Small intestine (tissue), 7 donors: Measurements from ENCODE around the gene CD69. TPM values are rescaled to one million over a fixed set of nuclear protein-coding genes. Genes with fewer than 3 reads are reported as not detected.

Experiments used
- DNase-seq, 2 donors: peaks; one replicate each; pipeline versions ENCODE4 v3.0.0 to v3.0.0-alpha.2; 2013
- FAIRE-seq: peaks from 2 replicates; lab custom pipeline; 2012; peaks lifted over from hg19 to GRCh38; lab: Jason Lieb, UNC
- H3K27ac ChIP-seq, 3 donors: one replicate each; pipeline ENCODE4 v1.5.1; 2013; ENCODE audit warnings: low read length in 2 of 3, mild to moderate bottlenecking in 2 of 3, control low read depth in 1 of 3, inconsistent platforms in 1 of 3, low read depth in 1 of 3, moderate library complexity in 1 of 3
- H3K27me3 ChIP-seq, 3 donors: one replicate each; pipeline ENCODE4 v1.6.1; 2013; ENCODE audit warnings: low read length in 3 of 3, inconsistent platforms in 1 of 3; ENCODE audit not compliant: control insufficient read depth in 3 of 3, insufficient read depth in 3 of 3
- H3K36me3 ChIP-seq, 3 donors: one replicate each; pipeline ENCODE4 v1.6.1; 2013; ENCODE audit warnings: low read length in 3 of 3, inconsistent platforms in 1 of 3, low read depth in 1 of 3, mild to moderate bottlenecking in 1 of 3, moderate library complexity in 1 of 3; ENCODE audit not compliant: control insufficient read depth in 3 of 3, insufficient read depth in 2 of 3
- H3K4me1 ChIP-seq, 3 donors: one replicate each; pipeline ENCODE4 v1.6.1; 2013; ENCODE audit warnings: low read length in 2 of 3, inconsistent platforms in 1 of 3, low read depth in 1 of 3, mild to moderate bottlenecking in 1 of 3, moderate library complexity in 1 of 3; ENCODE audit not compliant: control insufficient read depth in 3 of 3, insufficient read depth in 2 of 3
- H3K4me3 ChIP-seq, 3 donors: one replicate each; pipeline ENCODE4 v1.5.1; 2013; ENCODE audit warnings: low read length in 3 of 3, control low read depth in 1 of 3, inconsistent platforms in 1 of 3, low read depth in 1 of 3, mild to moderate bottlenecking in 1 of 3, moderate library complexity in 1 of 3
- H3K9me3 ChIP-seq, 2 donors: one replicate each; pipeline ENCODE4 v1.6.1; 2013; ENCODE audit warnings: low read depth in 1 of 2, low read length in 1 of 2; ENCODE audit not compliant: control insufficient read depth in 2 of 2, insufficient read depth in 1 of 2
- WGBS, 3 donors: extraction: QIAGEN DNeasy Blood & Tissue Kit; methylation state at CpG; one replicate each; pipeline ENCODE4 v1.1.7; 2013; 5-methylcytosine and 5-hydroxymethylcytosine counted together
- polyA plus RNA-seq, 4 donors: library from polyadenylated mRNA; stranded (reverse) in 3 of 4; unstranded in 1 of 4; fragments of 200-250 nt in 3 of 4; fragments of 120-200 nt in 1 of 4; gene quantifications; one replicate each; pipeline versions ENCODE4 v1.2.1 to v1.2.3, GENCODE V29; 2013
- donor health status: healthy with polysubstance abuse.
- donor health status: control.
- donor health status: control.
- donor health status: Bipolar disorder and iron deficiency.
- donor health status: healthy.

The CD69 gene
- polyA plus RNA-seq, 4 donors: 1.8 to 7.1 (median 5.1) TPM

DNA sequence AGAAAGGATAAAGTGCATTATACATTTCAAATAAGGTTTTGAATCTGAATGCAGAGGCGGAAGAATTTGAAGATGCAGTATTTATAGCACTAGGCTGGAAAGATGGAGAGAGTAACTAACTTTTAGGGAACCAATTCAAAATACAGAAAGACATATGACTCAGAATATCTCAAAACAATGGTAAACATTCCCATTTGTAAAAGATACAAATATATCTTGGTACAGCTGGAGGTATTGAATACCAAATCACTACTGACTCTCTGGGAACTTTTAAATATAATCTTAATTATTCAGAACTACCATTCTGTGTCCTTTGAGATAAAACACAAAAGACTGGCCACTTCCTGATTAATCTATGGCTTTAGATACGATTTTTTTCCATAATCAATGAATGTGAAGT lies 5.1 kb downstream of the CD69 start:
- no peaks in the 10 kb centered on the region for H3K4me1 ChIP-seq
- no peak overlapping the region for H3K4me3 ChIP-seq
- DNase-seq (no peak), FAIRE-seq (no peak)
- H3K27me3 ChIP-seq: no peaks in the 10 kb centered on the region
- H3K9me3 ChIP-seq: no peaks in the 10 kb centered on the region
- H3K27ac ChIP-seq: no peak overlapping the region
- 51 to 63% (median 53%) methylated on average over 2 of the region's 2 CpGs for WGBS, 3 donors
- H3K36me3 ChIP-seq: no peaks in the 10 kb centered on the region

DNA sequence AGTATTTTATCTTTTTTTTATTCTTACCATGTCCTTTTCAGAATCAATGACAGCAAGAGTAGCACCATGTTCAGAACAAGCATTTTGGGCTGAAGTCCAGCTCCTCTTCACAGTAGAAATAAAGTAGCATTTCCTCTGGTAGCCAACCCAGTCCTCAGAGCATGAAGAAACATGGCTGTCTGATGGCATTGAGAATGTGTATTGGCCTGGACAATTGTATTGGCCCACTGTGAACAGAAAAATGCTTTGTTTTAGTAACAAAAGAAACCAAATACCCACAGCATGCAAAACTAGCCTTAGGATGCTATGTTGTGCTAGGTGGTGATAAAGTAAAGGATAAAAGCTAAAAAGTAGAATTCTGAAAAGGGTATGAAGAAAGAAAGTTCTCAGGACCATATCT lies 5.7 kb downstream of the CD69 start:
- no peak overlapping the region for H3K27ac ChIP-seq
- no peak overlapping the region for H3K4me3 ChIP-seq
- no peaks in the 10 kb centered on the region for H3K36me3 ChIP-seq
- no peak for FAIRE-seq
- DNase-seq: no peak
- H3K27me3 ChIP-seq: no peaks in the 10 kb centered on the region
- H3K4me1 ChIP-seq: no peaks in the 10 kb centered on the region
- H3K9me3 ChIP-seq: no peaks in the 10 kb centered on the region

DNA sequence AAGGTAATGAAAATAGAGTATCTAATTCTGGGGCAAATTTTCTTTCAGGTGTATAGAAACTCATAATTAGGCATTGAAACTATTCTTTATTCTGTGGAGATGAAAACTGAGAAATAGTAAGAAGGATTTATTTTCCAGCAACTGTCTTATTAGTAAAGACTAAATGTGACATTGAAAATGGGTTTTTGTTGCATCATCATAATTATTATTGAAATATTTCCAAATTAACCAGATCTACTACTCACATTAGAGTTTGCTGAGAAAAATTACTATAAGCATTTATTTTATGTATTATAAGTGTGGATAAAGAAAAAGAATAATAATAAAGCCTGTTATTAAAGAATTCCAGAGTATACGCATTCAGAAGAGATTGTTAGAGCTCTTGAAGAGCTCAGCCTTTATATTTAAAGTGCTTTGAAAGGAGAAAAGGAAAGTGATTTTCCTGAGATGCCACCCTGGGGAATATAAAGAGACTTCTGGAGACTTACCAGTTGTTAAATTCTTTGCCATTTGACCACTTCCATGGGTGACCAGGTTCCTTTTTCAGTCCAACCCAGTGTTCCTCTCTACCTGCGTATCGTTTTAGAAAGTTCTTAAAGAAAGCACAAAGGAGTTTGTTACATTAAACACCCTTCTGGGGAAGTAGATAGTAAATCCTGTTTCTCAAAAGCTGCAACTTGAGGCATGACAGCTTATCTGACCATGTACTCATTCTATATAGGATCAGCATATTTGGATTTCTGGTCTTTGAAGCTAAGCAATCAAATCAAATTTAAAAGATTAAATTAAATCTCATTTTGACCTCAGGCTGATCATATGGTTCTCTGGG lies 6.4 kb downstream of the CD69 start:
- H3K27ac ChIP-seq: no peak overlapping the region
- DNase-seq: no peak
- no peak overlapping the region for H3K4me3 ChIP-seq
- no peaks in the 10 kb centered on the region for H3K9me3 ChIP-seq
- WGBS, 3 donors: 80 to 93% (median 86%) methylated on average over 3 of the region's 3 CpGs
- peak; percentile 68 for FAIRE-seq
- H3K36me3 ChIP-seq: no peaks in the 10 kb centered on the region
- H3K27me3 ChIP-seq: no peaks in the 10 kb centered on the region
- H3K4me1 ChIP-seq: no peaks in the 10 kb centered on the region

DNA sequence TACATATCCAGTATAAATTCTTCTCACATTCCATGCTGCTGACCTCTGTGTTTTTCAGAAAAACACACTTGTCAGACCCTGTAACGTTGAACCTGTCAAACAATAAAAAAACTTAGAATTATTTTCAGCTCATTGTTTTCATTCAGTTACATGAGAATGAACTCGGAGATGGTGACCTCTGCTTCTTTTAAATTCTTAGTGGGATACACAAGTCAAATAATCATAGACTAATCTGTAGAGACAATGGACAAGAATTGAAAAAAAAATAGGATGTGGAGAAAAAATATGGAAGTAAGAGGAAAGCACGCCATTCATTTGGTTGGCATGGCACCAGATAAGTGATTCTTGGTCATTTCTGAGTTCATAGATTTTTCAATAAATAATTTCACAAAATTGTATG lies 7.2 kb downstream of the CD69 start:
- no peak overlapping the region for H3K27ac ChIP-seq
- no peaks in the 10 kb centered on the region for H3K36me3 ChIP-seq
- no peak for FAIRE-seq
- 67 to 72% (median 71%) methylated on average over 3 of the region's 3 CpGs for WGBS, 3 donors
- no peaks in the 10 kb centered on the region for H3K4me1 ChIP-seq
- DNase-seq: no peak
- H3K9me3 ChIP-seq: no peaks in the 10 kb centered on the region
- H3K4me3 ChIP-seq: no peak overlapping the region
- peaks cover 0 to 3% (median 0%) of the 10 kb centered on the region in 3 donors for H3K27me3 ChIP-seq

DNA sequence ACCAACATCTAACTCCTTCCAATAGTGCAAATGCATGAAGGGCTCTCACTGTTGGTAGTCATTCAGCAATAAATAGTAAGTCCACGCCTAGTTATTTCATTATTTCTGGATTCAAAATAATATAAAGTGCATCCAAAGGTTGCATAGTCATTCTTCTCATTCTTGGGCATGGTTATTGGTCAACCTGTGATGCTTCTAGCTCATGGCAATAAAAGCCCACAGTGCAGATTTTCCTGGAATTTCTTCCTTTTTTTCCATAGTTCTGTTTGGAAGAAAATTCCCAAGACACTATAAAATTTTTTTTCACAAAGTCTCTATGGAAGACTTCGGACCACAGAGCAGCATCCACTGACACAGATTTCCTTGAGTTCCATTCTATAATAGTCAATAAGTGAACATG lies 7.6 kb downstream of the CD69 start:
- WGBS, 3 donors: 45 to 66% (median 62%) methylated on average over 2 of the region's 2 CpGs
- peak overlapping the region in 1 of 3 donors; percentile 20 for H3K27ac ChIP-seq
- peaks cover 0 to 3% (median 0%) of the 10 kb centered on the region in 3 donors for H3K27me3 ChIP-seq
- no peak for FAIRE-seq
- DNase-seq: no peak
- H3K36me3 ChIP-seq: no peaks in the 10 kb centered on the region
- no peaks in the 10 kb centered on the region for H3K4me1 ChIP-seq
- no peak overlapping the region for H3K4me3 ChIP-seq
- no peaks in the 10 kb centered on the region for H3K9me3 ChIP-seq

DNA sequence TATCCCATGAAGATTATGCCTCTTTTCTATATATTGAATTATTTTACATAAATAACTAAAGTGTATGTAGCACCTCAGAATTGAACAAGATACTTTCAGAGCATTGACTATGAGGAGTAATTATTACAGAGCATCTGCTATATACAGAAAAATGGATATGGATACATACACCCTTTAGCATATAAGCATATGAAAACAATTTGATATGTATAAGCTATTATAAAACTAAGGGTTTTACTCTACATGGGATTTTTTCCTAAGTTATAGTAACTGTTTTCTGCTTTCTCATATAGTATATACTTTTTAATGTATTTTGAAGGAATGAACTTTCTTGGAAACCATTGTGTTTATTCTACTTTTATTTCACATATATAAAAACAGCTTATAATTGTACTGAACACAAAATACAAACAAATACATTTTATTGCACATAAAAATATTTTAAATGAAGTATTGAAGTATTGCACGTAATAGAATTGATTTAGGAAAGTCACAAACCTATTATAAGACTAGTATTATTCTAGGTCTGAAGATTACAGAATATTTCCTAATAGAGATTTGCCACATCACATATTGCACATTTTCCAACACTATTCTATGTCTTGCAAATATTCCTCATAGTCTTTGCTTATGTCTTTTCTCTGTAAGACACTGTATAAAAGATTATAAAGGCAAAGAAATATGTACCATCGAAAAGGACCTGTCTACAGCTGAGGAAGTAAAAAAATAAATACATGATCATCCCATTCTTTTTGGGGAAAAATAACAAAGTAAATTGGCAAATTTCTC lies 8.4 kb downstream of the CD69 start:
- no peaks in the 10 kb centered on the region for H3K9me3 ChIP-seq
- no peaks in the 10 kb centered on the region for H3K36me3 ChIP-seq
- DNase-seq: no peak
- FAIRE-seq: no peak
- no peaks in the 10 kb centered on the region for H3K4me1 ChIP-seq
- WGBS, 3 donors: 92 to 98% (median 94%) methylated on average over 2 of the region's 2 CpGs
- peaks cover 0 to 3% (median 0%) of the 10 kb centered on the region in 3 donors for H3K27me3 ChIP-seq
- H3K4me3 ChIP-seq: no peak overlapping the region
- no peak overlapping the region for H3K27ac ChIP-seq

DNA sequence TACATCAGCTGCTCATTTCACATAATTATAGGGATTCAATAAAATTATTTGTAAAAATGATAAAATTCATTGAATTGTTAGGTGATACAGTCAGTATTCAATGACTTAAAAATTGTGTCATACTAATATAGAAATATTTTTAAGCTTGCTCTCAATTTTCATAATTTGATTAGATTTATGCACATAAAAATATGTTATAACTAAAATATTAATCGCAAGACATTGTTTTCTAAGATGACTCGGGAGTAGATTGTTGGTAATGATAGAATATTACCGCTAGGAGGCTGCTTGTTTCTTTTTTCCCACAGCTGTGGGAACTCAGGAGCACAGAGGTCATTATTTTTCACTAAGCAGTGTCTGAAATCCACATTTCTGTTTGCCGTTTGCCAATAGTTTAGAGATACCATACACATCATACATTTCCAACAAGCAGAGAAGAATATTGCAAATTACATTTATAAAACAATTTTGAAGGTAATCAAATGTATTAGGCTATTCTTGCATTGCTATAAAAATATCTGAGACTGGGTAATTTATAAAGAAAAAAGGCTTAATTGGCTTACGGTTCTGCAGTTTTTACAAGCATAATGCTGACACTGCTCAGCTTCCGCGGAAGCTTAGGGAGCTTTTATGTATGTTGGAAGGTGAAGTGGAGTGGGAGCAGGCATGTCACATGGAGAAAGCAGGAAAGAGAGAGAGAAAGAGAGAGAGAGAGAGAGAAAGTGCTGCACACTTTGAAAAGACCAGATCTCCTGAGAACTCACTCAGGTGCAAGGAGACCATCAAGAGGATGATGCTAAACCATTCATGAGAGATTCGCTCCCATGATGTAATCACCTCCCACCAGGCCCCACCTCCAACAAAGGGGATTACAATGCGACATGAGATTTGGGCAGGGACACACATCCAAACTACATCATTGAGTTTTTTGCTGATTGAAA lies 9.2 kb downstream of the CD69 start:
- Histone ChIP-seq H3K9me3 (no peaks in the 10 kb centered on the region), H3K4me3 (no peak overlapping the region), H3K27ac (no peak overlapping the region), H3K36me3 (no peaks in the 10 kb centered on the region), H3K27me3 (peaks cover 0 to 3% (median 0%) of the 10 kb centered on the region in 3 donors), H3K4me1 (no peaks in the 10 kb centered on the region)
- peak; percentile 30 for FAIRE-seq
- WGBS, 3 donors: 46 to 49% (median 47%) methylated on average over 9 of the region's 9 CpGs
- peak in 1 of 2 donors; percentile 25 for DNase-seq
